Liver (tissue), 9 donors: ENCODE measurements around the gene YIPF2. TPM values are rescaled to one million over a fixed set of nuclear protein-coding genes. Genes with fewer than 3 reads are reported as not detected.
"Not testable (repeated sequence)": the region's sequence is repeated elsewhere in the genome, so short reads cannot be mapped to it uniquely, and the experiment has no call there.

ENCODE experiments used
- DNase-seq: peaks from one replicate; pipeline ENCODE4 v3.0.0-alpha.2; 2017; ENCODE audit warnings: low spot score
- H3K27ac ChIP-seq, 2 donors: one replicate each; pipeline ENCODE4 v1.7.0; 2013; ENCODE audit warnings: inconsistent platforms in 2 of 2, low read length in 2 of 2, control low read depth in 1 of 2, low read depth in 1 of 2, mild to moderate bottlenecking in 1 of 2
- H3K27me3 ChIP-seq, 4 donors: one replicate each; pipeline versions ENCODE4 v1.6.1 to v1.7.0; 2013; ENCODE audit warnings: low read length in 3 of 4, inconsistent platforms in 1 of 4, mild to moderate bottlenecking in 1 of 4, moderate library complexity in 1 of 4; ENCODE audit not compliant: control insufficient read depth in 4 of 4, insufficient read depth in 4 of 4
- H3K36me3 ChIP-seq, 4 donors: one replicate each; pipeline versions ENCODE4 v1.6.1 to v1.7.0; 2013; ENCODE audit warnings: low read length in 3 of 4, mild to moderate bottlenecking in 3 of 4, low read depth in 1 of 4, moderate library complexity in 1 of 4; ENCODE audit not compliant: control insufficient read depth in 4 of 4, insufficient read depth in 3 of 4
- H3K4me1 ChIP-seq, 4 donors: one replicate each; pipeline versions ENCODE4 v1.6.1 to v1.7.0; 2013; ENCODE audit warnings: low read length in 3 of 4, mild to moderate bottlenecking in 3 of 4, moderate library complexity in 1 of 4; ENCODE audit not compliant: control insufficient read depth in 4 of 4, insufficient read depth in 4 of 4
- H3K4me3 ChIP-seq, 3 donors: one replicate each; pipeline versions ENCODE4 v1.6.1 to v1.7.0; 2013; ENCODE audit warnings: low read length in 3 of 3, control low read depth in 1 of 3, low read depth in 1 of 3, mild to moderate bottlenecking in 1 of 3
- H3K9ac ChIP-seq, 2 donors: one replicate each; pipeline ENCODE4 v1.7.0; 2013; ENCODE audit warnings: low read length in 2 of 2, mild to moderate bottlenecking in 2 of 2, moderate library complexity in 2 of 2, control low read depth in 1 of 2, low read depth in 1 of 2
- H3K9me3 ChIP-seq, 4 donors: one replicate each; pipeline versions ENCODE4 v1.6.1 to v1.7.0; 2013; ENCODE audit warnings: low read length in 3 of 4; ENCODE audit not compliant: control insufficient read depth in 4 of 4
- CTCF ChIP-seq: fragments of 150-350 bp; IDR thresholded peaks from 2 replicates; pipeline ENCODE4 v1.5.1; 2017; ENCODE audit warnings: improper control_type of control experiment, low read depth, low read length; ENCODE audit not compliant: missing input control
- HNF4A ChIP-seq, 2 donors: conservative IDR thresholded peaks; 2 replicates each; pipeline ENCODE4 v1.6.1; 2016; ENCODE audit warnings: antibody characterized with exemption in 2 of 2, mild to moderate bottlenecking in 2 of 2
- RAD21 ChIP-seq, 2 donors: IDR thresholded peaks; 2 replicates each; pipeline ENCODE4 v1.6.1; 2016; ENCODE audit warnings: antibody characterized with exemption in 2 of 2, mild to moderate bottlenecking in 2 of 2
- RXRA ChIP-seq, 2 donors: IDR thresholded peaks; 2 replicates each; pipeline ENCODE4 v1.6.1; 2017 to 2018; ENCODE audit warnings: antibody characterized with exemption in 2 of 2, mild to moderate bottlenecking in 1 of 2
- SP1 ChIP-seq: IDR thresholded peaks from 2 replicates; pipeline ENCODE4 v1.6.1; 2018; ENCODE audit warnings: antibody characterized with exemption, mild to moderate bottlenecking
- TAF1 ChIP-seq: conservative IDR thresholded peaks from 2 replicates; pipeline ENCODE4 v1.6.1; 2016; ENCODE audit warnings: antibody characterized with exemption, mild to moderate bottlenecking
- YY1 ChIP-seq: IDR thresholded peaks from 2 replicates; pipeline ENCODE4 v1.6.1; 2016; ENCODE audit warnings: antibody characterized with exemption, mild to moderate bottlenecking
- ZBTB33 ChIP-seq: IDR thresholded peaks from 2 replicates; pipeline ENCODE4 v1.6.1; 2016; ENCODE audit warnings: antibody characterized with exemption
- WGBS: extraction: QIAGEN DNeasy Blood & Tissue Kit; methylation state at CpG from one replicate; pipeline ENCODE4 v1.1.7; 2013; 5-methylcytosine and 5-hydroxymethylcytosine counted together
- polyA plus RNA-seq, 2 donors: library from polyadenylated mRNA; stranded (reverse) in 1 of 2; unstranded in 1 of 2; fragments of 200-250 nt in 1 of 2; fragments of >200 nt in 1 of 2; fragmentation: Nextera tagmentation in 1 of 2; extraction: Ambion mirVana in 1 of 2; gene quantifications; one replicate each; pipeline versions ENCODE4 v1.2.1 to v1.2.3, GENCODE V29; 2013 to 2015
- total RNA-seq, 2 donors: library from RNA; depleted of rRNA; stranded (reverse); fragments of >200 nt; gene quantifications; one replicate each; pipeline ENCODE4 v1.2.3, GENCODE V29; 2014
- donor health status: healthy.
- donor health status: healthy.
- donor health status: healthy.
- donor health status: healthy.
- donor health status: healthy.

Gene YIPF2
- total and polyA plus RNA-seq, 4 donors = 13.2 to 37.4 (median 35.8) TPM

- no peak overlapping the region for H3K4me3 ChIP-seq
- H3K9me3 ChIP-seq = no peaks in the 10 kb centered on the region
- no peak overlapping the region for H3K27ac ChIP-seq
- no peak for TF ChIP-seq CTCF
- TF ChIP-seq RAD21 (IDR thresholded peaks at IDR 0.05) = no peak
- TF ChIP-seq TAF1 = no peak
- TF ChIP-seq YY1 = no peak
- no peaks in the 10 kb centered on the region for H3K27me3 ChIP-seq
- peaks cover 0 to 10% (median 8%) of the 10 kb centered on the region in 4 donors for H3K4me1 ChIP-seq
- no peak for DNase-seq
- 93% methylated on average over 10 of the region's 10 CpGs for WGBS
- H3K36me3 ChIP-seq = no peaks in the 10 kb centered on the region
- H3K9ac ChIP-seq = no peak overlapping the region
Observed at GRCh38 chr19:10962863-10963262, 34.4 kb upstream of the YIPF2 start.

GRCh38 chr19:10961073-10961860, 32.8 kb upstream of the YIPF2 start:
- Histone ChIP-seq H3K27me3 (no peaks in the 10 kb centered on the region), H3K9me3 (no peaks in the 10 kb centered on the region), H3K4me3 (peak overlapping the region; percentile 68 to 99 (median 95)), H3K27ac (peak overlapping the region; percentile 53 to 80), H3K4me1 (peaks cover 0 to 10% (median 8%) of the 10 kb centered on the region in 4 donors), H3K9ac (peak overlapping the region; percentile 50 to 51), H3K36me3 (no peaks in the 10 kb centered on the region)
- DNase-seq = peak; percentile 53
- TF ChIP-seq SP1 = no peak
- no peak for TF ChIP-seq ZBTB33
- WGBS = under 1% methylated on average over 92 of the region's 92 CpGs

- peak within 1 kb of the TSS; percentile 74 to 99 (median 95) for H3K4me3 ChIP-seq
- WGBS = under 1% methylated on average over 100 of the region's 100 CpGs
- H3K9me3 ChIP-seq = no peaks in the 10 kb centered on the region
- H3K36me3 ChIP-seq = no peaks in the 10 kb centered on the region
- TF ChIP-seq TAF1 (no peak), HNF4A (conservative IDR thresholded peaks at IDR 0.05) (peak in 1 of 2 donors; percentile 2), RXRA (IDR thresholded peaks at IDR 0.05) (peak in 1 of 2 donors; percentile 45), YY1 (peak; percentile 60)
- H3K27me3 ChIP-seq = no peaks in the 10 kb centered on the region
- peaks cover 0 to 10% (median 8%) of the 10 kb centered on the region in 4 donors for H3K4me1 ChIP-seq
- peak within 1 kb of the TSS; percentile 51 to 90 for H3K9ac ChIP-seq
- peak within 1 kb of the TSS; percentile 83 to 90 for H3K27ac ChIP-seq
- DNase-seq = peak; percentile 97
Observed at GRCh38 chr19:10960314-10961072, 32.1 kb upstream of the YIPF2 start, which contains the start of gene SMARCA4. Gene SMARCA4 (plus strand): TSS chr19:10961030. CDS start chr19:10984152, 23,122 bp downstream.

GRCh38 chr19:10959277-10959968, 31.0 kb upstream of the YIPF2 start:
- H3K27me3 ChIP-seq, H3K9me3 ChIP-seq, H3K9ac ChIP-seq, H3K36me3 ChIP-seq, DNase-seq: not testable (repeated sequence)
- Histone ChIP-seq H3K27ac (peak overlapping the region in 1 of 2 donors; percentile 83), H3K4me3 (peak overlapping the region in 2 of 3 donors; percentile 63 to 99), H3K4me1 (peaks cover 0 to 10% (median 8%) of the 10 kb centered on the region in 4 donors)
- 87% methylated on average over 19 of the region's 19 CpGs for WGBS
